ENCODE results near the gene SSBP2.

DNA sequence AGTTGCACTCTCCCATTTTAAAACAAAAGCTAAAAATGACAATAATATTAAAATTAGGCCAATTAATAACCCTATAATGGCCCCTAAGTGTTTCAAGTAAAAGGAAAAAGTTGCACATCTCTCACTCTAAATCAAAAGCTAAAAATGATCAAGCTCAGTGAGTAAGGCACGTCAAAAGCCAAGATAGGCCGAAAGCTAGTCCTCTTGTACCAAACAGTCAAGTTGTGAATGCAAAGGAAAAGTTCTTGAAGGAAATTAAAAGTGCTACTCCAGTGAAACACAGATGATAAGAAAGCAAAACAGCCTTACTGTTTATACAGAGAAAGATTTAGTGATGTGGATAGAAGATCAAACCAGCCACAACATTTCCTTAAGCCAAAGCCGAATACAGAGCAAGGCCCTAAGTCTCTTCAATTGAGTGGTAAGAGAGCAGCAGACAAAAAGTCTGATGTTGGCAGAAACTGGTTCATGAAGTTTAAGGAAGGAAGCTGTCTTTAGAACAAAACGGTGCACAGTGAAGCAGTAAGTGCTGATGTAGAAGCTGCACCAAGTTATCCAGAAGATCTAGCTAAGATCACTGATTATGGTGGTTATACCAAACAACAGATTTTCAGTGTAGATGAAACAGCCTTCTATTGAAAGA is 212.9 kb downstream of the SSBP2 start:
- TF ChIP-seq, protein P1, sequence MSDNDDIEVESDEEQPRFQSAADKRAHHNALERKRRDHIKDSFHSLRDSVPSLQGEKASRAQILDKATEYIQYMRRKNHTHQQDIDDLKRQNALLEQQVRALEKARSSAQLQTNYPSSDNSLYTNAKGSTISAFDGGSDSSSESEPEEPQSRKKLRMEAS (IDR thresholded peaks at IDR 0.05) = no peak
- TF ChIP-seq YY1 (IDR thresholded peaks at IDR 0.05; ENCODE audit: low read depth) (no peak), TEAD4 (IDR thresholded peaks at IDR 0.05) (no peak), ZBTB7A (IDR thresholded peaks at IDR 0.05; ENCODE audit: low read depth) (no peak), EP300 (IDR thresholded peaks at IDR 0.05; ENCODE audit: borderline replicate concordance) (no peak), TAF1 (IDR thresholded peaks at IDR 0.05; ENCODE audit: low read depth) (no peak), TCF12 (IDR thresholded peaks at IDR 0.05; ENCODE audit: low read depth) (no peak), CEBPB (IDR thresholded peaks at IDR 0.05) (no peak), FOXM1 (IDR thresholded peaks at IDR 0.05; ENCODE audit: borderline replicate concordance, low read depth) (no peak), RAD21 (IDR thresholded peaks at IDR 0.05; ENCODE audit: low read depth) (no peak), NFIC (IDR thresholded peaks at IDR 0.05) (no peak), EGR1 (IDR thresholded peaks at IDR 0.05) (no peak)
- TF ChIP-seq, protein P2, sequence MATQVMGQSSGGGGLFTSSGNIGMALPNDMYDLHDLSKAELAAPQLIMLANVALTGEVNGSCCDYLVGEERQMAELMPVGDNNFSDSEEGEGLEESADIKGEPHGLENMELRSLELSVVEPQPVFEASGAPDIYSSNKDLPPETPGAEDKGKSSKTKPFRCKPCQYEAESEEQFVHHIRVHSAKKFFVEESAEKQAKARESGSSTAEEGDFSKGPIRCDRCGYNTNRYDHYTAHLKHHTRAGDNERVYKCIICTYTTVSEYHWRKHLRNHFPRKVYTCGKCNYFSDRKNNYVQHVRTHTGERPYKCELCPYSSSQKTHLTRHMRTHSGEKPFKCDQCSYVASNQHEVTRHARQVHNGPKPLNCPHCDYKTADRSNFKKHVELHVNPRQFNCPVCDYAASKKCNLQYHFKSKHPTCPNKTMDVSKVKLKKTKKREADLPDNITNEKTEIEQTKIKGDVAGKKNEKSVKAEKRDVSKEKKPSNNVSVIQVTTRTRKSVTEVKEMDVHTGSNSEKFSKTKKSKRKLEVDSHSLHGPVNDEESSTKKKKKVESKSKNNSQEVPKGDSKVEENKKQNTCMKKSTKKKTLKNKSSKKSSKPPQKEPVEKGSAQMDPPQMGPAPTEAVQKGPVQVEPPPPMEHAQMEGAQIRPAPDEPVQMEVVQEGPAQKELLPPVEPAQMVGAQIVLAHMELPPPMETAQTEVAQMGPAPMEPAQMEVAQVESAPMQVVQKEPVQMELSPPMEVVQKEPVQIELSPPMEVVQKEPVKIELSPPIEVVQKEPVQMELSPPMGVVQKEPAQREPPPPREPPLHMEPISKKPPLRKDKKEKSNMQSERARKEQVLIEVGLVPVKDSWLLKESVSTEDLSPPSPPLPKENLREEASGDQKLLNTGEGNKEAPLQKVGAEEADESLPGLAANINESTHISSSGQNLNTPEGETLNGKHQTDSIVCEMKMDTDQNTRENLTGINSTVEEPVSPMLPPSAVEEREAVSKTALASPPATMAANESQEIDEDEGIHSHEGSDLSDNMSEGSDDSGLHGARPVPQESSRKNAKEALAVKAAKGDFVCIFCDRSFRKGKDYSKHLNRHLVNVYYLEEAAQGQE (IDR thresholded peaks at IDR 0.05; ENCODE audit: low read depth) = no peak

Data from Ishikawa (cell line).